Right lobe of liver (tissue), 6 donors: ENCODE data around the gene FBXO3. TPM values are rescaled to one million over a fixed set of nuclear protein-coding genes. Genes with fewer than 3 reads are reported as not detected.

ENCODE experiments used
- ATAC-seq, 4 donors: fragments of 200-7000 bp; cut with Tn5 transposase; one replicate each; pipeline ENCODE4 v1.9.1; 2020; ENCODE audit warnings: mild to moderate bottlenecking in 4 of 4, moderate library complexity in 4 of 4
- DNase-seq, 3 donors: peaks; one replicate each; pipeline ENCODE4 v3.0.0-alpha.2; 2020
- H3K27ac ChIP-seq, 3 donors: fragments of 200-600 bp; one replicate each; pipeline ENCODE4 v1.8.0; 2022
- H3K27me3 ChIP-seq, 2 donors: fragments of 200-600 bp; one replicate each; pipeline ENCODE4 v1.8.0; 2022
- H3K36me3 ChIP-seq, 4 donors: fragments of 200-600 bp; sonication (generic) in 1 of 4; one replicate each; pipeline versions ENCODE4 v1.5.1 to v1.8.0; 2017 to 2022; ENCODE audit warnings: control low read depth in 1 of 4
- H3K4me1 ChIP-seq, 4 donors: fragments of 200-600 bp; sonication (generic) in 1 of 4; one replicate each; pipeline versions ENCODE4 v1.5.1 to v1.8.0; 2017 to 2022; ENCODE audit warnings: control low read depth in 1 of 4
- H3K4me3 ChIP-seq, 3 donors: fragments of 200-600 bp; one replicate each; pipeline ENCODE4 v1.8.0; 2022
- H3K9me3 ChIP-seq, 4 donors: fragments of 200-600 bp; sonication (generic) in 1 of 4; one replicate each; pipeline versions ENCODE4 v1.5.1 to v1.8.0; 2017 to 2022; ENCODE audit warnings: control low read depth in 1 of 4
- POLR2A ChIP-seq: fragments of 450-650 bp; IDR thresholded peaks from one replicate; pipeline ENCODE4 v1.6.1; 2017; ENCODE audit warnings: antibody characterized with exemption, mild to moderate bottlenecking
- WGBS: methylation state at CpG from one replicate; pipeline ENCODE4 v1.1.6; 2018; ENCODE audit warnings: low coverage, low lambda C conversion rate; ENCODE audit not compliant: insufficient coverage; ENCODE audit errors: missing lambda C conversion rate; 5-methylcytosine and 5-hydroxymethylcytosine counted together
- intact Hi-C, 2 donors: fragments of 100-400 bp; cut with DNase I; formaldehyde crosslinking; loops; one replicate each; pipeline versions ENCODE4 v1.11.2 to v1.14.1; 2022
- total RNA-seq, 6 experiments: library from RNA; depleted of rRNA in 2 of 6; stranded (reverse); fragments of >200 nt in 2 of 6; fragmentation: NEBNext Ultra II Directional in 3 of 6; extraction: Animal tissue kit (Norgen Biotek cat#: 25700) in 3 of 6; gene quantifications; one replicate each; pipeline versions ENCODE4 v1.1.0 to v1.2.4, GENCODE V29; 2016 to 2023
- TF ChIP-seq, protein P1 (sequence below), 4 donors: fragments of 200-600 bp in 3 of 4; fragments of 450-650 bp in 1 of 4; IDR thresholded peaks; one replicate each; pipeline versions ENCODE4 v1.5.1 to v1.8.0; 2016 to 2022; ENCODE audit warnings: antibody characterized with exemption in 4 of 4, mild to moderate bottlenecking in 2 of 4
- donor health status: DM: no; HTN: yes; CAD: no.
- donor health status: DM: no; HTN: no; CAD: no.
- donor health status: DM: no; HTN: no; CAD: no.
- donor health status: DM: no; HTN: yes; CAD: no.
- donor health status: DM: no; HTN: yes; CAD: no.

FBXO3 gene
- total RNA-seq, 6 experiments from 2014 or later: 18.3 to 28.7 (median 20.8) TPM

DNA sequence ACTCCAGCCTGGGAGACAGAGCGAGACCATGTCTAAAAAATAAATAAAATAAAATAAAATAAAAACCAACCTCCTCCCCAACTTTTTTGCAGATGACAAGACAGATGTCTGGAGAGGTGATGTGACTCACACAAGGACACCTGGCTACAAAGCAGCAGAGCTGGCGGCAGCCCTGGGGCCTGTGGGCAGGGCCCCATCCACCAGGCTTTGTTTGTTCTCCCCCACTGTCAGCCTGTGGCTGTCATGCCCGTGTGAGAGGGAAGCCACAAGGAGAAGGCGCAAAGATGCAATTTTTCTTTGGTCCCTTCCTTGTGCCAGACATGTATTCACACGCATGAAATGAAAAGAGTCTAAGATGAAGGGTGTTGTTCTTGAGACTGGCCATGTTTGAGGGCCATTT lies 54.7 kb downstream of the FBXO3 start:
- intact Hi-C loops: no loop called here
- H3K36me3 ChIP-seq: peaks cover 0 to 33% (median 5%) of the 10 kb centered on the region in 4 donors
- H3K4me3 ChIP-seq: no peak overlapping the region
- no peak for ATAC-seq
- no peaks in the 10 kb centered on the region for H3K27me3 ChIP-seq
- no peak for DNase-seq
- TF ChIP-seq POLR2A: no peak
- TF ChIP-seq, protein P1, sequence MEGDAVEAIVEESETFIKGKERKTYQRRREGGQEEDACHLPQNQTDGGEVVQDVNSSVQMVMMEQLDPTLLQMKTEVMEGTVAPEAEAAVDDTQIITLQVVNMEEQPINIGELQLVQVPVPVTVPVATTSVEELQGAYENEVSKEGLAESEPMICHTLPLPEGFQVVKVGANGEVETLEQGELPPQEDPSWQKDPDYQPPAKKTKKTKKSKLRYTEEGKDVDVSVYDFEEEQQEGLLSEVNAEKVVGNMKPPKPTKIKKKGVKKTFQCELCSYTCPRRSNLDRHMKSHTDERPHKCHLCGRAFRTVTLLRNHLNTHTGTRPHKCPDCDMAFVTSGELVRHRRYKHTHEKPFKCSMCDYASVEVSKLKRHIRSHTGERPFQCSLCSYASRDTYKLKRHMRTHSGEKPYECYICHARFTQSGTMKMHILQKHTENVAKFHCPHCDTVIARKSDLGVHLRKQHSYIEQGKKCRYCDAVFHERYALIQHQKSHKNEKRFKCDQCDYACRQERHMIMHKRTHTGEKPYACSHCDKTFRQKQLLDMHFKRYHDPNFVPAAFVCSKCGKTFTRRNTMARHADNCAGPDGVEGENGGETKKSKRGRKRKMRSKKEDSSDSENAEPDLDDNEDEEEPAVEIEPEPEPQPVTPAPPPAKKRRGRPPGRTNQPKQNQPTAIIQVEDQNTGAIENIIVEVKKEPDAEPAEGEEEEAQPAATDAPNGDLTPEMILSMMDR (IDR thresholded peaks at IDR 0.05): no peak
- peaks cover 0 to 4% (median 0%) of the 10 kb centered on the region in 4 donors for H3K4me1 ChIP-seq
- 82% methylated on average over 5 of the region's 5 CpGs for WGBS
- no peaks in the 10 kb centered on the region for H3K9me3 ChIP-seq
- H3K27ac ChIP-seq: no peak overlapping the region

- Histone ChIP-seq H3K27ac (no peak overlapping the region), H3K36me3 (peaks cover 0 to 33% (median 5%) of the 10 kb centered on the region in 4 donors), H3K27me3 (no peaks in the 10 kb centered on the region), H3K4me1 (peaks cover 0 to 13% (median 5%) of the 10 kb centered on the region in 4 donors), H3K4me3 (no peak overlapping the region), H3K9me3 (no peaks in the 10 kb centered on the region)
- intact Hi-C loops: no loop called here
- no peak for ATAC-seq
- no peak for TF ChIP-seq POLR2A
- TF ChIP-seq, protein P1 (IDR thresholded peaks at IDR 0.05): no peak
- DNase-seq: no peak
- WGBS: 63% methylated on average over 2 of the region's 2 CpGs
Observed at GRCh38 chr11:33718440-33718839, 55.9 kb downstream of the FBXO3 start.

- WGBS: 94% methylated on average over 2 of the region's 2 CpGs
- ATAC-seq (peak in 3 of 4 donors; percentile 21 to 43 (median 37)), DNase-seq (no peak)
- peaks cover 0 to 20% (median 7%) of the 10 kb centered on the region in 4 donors for H3K4me1 ChIP-seq
- H3K27me3 ChIP-seq: no peaks in the 10 kb centered on the region
- intact Hi-C loops: no loop called here
- no peaks in the 10 kb centered on the region for H3K9me3 ChIP-seq
- no peak for TF ChIP-seq POLR2A
- TF ChIP-seq, protein P1 (IDR thresholded peaks at IDR 0.05): peak; percentile 22 to 37 (median 29)
- no peak overlapping the region for H3K27ac ChIP-seq
- H3K4me3 ChIP-seq: no peak overlapping the region
- peaks cover 0 to 42% (median 5%) of the 10 kb centered on the region in 4 donors for H3K36me3 ChIP-seq
Observed at GRCh38 chr11:33716243-33716642, 58.1 kb downstream of the FBXO3 start.

DNA sequence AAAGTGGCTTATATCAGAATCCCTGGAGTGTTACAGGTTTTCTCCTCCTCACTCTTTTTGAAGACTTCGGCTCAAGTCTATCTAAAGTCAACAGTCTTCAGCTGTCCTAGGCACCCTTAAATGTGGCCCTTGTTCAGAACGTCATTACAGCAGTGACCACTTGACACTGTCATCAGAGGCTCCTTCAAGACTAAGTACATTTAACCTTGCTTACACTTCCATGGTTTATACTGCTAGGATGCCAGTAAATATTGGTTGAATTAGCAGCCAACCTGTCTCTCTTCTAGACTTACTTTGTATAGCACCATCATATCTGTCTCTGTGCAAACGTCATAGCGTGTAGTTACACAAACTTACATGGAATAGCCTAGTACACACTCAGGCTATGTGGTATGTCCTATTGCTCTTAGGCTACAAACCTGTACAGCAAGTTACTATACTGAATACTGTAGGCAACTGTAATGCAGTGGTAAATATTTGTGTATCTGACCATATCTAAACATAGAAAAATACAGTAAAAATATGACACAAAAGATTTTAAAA lies 60.4 kb downstream of the FBXO3 start:
- Histone ChIP-seq H3K27ac (peak overlapping the region in 2 of 3 donors; percentile 3 to 59), H3K36me3 (peaks cover 0 to 37% (median 9%) of the 10 kb centered on the region in 4 donors), H3K27me3 (no peaks in the 10 kb centered on the region), H3K4me1 (peaks cover 0 to 23% (median 7%) of the 10 kb centered on the region in 4 donors), H3K9me3 (no peaks in the 10 kb centered on the region), H3K4me3 (no peak overlapping the region)
- TF ChIP-seq, protein P1 (IDR thresholded peaks at IDR 0.05): no peak
- TF ChIP-seq POLR2A: no peak
- ATAC-seq (peak in 3 of 4 donors; percentile 9 to 36 (median 32)), DNase-seq (no peak)
- intact Hi-C loops: no loop called here
- WGBS: 44% methylated on average over 4 of the region's 4 CpGs
